ENCODE measurements around the gene MYB. TPM values are rescaled to one million over a fixed set of nuclear protein-coding genes. Genes with fewer than 3 reads are reported as not detected.

MYB gene
- total and polyA plus RNA-seq, 8 donors, result 0.07 to 0.37 (median 0.17) TPM; not detected in 3

DNA sequence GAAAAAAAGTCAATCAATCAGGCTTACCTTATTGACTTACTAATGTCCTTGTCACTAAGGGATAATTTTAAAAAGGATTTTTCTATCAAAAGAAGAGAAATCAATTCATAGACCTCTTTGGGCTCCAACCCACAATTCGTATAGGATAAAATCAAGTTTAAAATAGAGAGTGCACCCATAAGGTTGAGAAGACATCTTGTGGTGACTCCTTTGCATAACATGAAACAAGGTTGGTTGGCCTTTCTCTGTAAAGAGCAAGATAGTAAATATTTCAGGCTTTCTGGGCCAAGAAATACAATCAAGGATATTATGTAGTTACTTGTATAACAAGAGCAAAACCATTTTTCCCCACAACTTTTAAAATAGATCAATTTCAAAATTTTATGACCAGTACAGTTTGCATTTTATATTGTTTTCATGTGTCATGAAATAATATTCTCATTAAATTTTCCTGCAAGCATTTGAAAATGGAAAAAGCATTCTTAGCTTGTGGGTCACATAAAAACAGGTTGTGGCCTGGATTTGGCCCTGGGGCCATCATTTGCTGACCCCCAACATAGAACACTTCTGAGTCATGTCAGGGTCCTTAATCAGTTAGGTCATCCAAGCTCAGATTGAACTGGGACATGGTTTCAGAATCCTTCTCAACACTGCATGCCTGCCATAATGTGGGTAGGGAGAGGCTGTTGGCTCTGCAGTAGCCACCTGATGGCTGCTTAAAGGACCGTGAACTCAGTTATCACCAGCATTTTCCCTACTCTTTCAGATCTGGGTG, 76.7 kb downstream of the MYB start:
- TF ChIP-seq, protein P1, sequence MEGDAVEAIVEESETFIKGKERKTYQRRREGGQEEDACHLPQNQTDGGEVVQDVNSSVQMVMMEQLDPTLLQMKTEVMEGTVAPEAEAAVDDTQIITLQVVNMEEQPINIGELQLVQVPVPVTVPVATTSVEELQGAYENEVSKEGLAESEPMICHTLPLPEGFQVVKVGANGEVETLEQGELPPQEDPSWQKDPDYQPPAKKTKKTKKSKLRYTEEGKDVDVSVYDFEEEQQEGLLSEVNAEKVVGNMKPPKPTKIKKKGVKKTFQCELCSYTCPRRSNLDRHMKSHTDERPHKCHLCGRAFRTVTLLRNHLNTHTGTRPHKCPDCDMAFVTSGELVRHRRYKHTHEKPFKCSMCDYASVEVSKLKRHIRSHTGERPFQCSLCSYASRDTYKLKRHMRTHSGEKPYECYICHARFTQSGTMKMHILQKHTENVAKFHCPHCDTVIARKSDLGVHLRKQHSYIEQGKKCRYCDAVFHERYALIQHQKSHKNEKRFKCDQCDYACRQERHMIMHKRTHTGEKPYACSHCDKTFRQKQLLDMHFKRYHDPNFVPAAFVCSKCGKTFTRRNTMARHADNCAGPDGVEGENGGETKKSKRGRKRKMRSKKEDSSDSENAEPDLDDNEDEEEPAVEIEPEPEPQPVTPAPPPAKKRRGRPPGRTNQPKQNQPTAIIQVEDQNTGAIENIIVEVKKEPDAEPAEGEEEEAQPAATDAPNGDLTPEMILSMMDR (IDR thresholded peaks at IDR 0.05), result no peak
- no peak for DNase-seq
- Histone ChIP-seq H3K4me3 (no peak overlapping the region), H3K27ac (no peak overlapping the region), H3K4me1 (no peaks in the 10 kb centered on the region), H3K36me3 (no peaks in the 10 kb centered on the region), H3K9me3 (no peaks in the 10 kb centered on the region), H3K27me3 (no peaks in the 10 kb centered on the region)
- 74 to 80% methylated on average over 2 of the region's 2 CpGs for WGBS, 2 donors
- no peak for FAIRE-seq
- ATAC-seq, result no peak
- intact Hi-C loops (cut with DNase I), result no loop called here

DNA sequence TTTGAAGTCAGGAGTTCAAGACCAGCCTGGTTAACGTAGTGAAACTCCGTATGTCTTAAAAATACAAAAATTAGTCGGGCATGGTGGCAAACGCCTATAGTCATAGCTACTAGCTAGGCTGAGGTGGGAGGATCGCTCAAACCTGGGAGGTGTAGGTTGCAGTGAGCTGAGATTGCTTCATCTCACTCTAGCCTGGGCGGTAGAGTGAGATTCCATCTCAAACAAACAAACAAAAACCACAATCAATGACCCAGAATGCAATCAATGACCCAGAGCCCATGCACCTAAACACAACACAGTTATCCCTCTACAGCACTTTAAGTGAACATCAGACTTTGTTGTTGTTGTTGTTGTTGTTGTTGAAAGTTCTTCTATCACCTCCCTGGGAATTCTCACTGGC, 77.9 kb downstream of the MYB start:
- H3K27me3 ChIP-seq, result no peaks in the 10 kb centered on the region
- FAIRE-seq (no peak), ATAC-seq (no peak), DNase-seq (no peak)
- intact Hi-C loops (cut with DNase I), result no loop called here
- no peaks in the 10 kb centered on the region for H3K9me3 ChIP-seq
- no peak overlapping the region for H3K4me3 ChIP-seq
- TF ChIP-seq, protein P1 (IDR thresholded peaks at IDR 0.05), result no peak
- H3K4me1 ChIP-seq, result no peaks in the 10 kb centered on the region
- H3K27ac ChIP-seq, result no peak overlapping the region
- WGBS, 2 donors, result 74% methylated on average over 6 of the region's 6 CpGs
- no peaks in the 10 kb centered on the region for H3K36me3 ChIP-seq

DNA sequence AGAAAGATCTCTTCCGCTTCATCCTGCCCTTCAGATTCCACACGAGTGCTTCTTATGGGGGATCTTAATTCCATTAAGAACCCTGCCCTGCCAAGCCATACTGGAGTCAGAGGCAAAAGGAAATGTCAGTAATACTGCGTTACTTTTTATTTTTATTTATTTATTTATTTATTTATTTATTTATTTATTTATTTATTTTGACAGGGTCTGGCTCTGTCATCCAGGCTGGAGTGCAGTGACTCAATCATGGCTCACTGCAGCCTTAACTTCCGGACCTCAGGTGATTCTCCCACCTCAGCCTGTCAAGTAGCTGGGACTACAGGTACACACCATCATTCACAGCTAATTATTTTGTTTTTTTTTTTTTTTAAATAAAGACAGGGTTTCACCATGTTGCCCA, 79.5 kb downstream of the MYB start:
- FAIRE-seq, result no peak

DNA sequence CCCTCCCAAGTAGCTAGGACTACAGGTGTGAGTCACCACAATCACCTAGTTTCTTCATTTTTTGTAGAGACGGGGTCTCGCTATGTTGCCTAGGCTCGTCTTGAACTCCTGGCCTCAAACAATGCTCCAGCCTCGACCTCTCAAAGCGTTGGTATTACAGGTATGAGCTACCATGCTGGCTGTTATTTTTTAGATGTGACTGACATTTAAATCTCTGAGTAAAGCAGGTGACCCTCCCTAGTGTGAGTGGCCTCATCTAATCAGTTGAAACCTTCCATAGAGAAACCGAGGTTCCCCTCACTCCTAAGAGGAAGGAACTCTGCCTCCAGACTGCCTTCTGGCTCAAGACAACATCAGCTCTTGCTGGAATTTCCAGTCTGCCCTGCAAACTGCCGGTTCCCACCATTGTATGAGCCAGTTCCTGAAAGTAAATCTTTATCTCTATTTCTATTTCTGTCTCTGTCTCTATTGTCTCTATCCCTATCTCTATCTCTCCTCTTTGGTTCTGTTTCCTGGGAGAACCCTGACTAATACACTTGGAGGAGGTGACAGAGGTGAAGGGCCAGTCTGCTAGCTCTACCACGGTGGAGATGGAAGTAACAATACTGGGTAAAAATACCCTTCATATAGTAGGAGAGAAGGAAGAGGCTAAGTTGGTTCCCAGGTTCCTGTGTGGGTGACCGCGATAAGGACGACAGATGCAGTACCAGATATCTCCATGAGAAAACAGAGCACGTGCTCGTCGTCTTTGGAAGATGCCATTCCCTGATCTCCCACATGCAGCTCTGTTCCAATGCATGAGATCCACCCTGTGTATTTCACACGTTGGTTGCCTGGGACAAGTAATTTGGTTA, 81.0 kb downstream of the MYB start:
- ATAC-seq (no peak), FAIRE-seq (no peak), DNase-seq (no peak)
- TF ChIP-seq, protein P1 (IDR thresholded peaks at IDR 0.05), result no peak
- no peak overlapping the region for H3K4me3 ChIP-seq
- H3K27ac ChIP-seq, result no peak overlapping the region
- WGBS, 2 donors, result 80 to 85% methylated on average over 15 of the region's 15 CpGs
- H3K27me3 ChIP-seq, result no peaks in the 10 kb centered on the region
- no peaks in the 10 kb centered on the region for H3K36me3 ChIP-seq
- no peaks in the 10 kb centered on the region for H3K4me1 ChIP-seq
- H3K9me3 ChIP-seq, result no peaks in the 10 kb centered on the region
- intact Hi-C loops (cut with DNase I), result no loop called here

More for the DNA sequence above, 79.5 kb downstream of the MYB start:
- ATAC-seq (no peak), DNase-seq (no peak)
- no peak overlapping the region for H3K27ac ChIP-seq
- no peaks in the 10 kb centered on the region for H3K36me3 ChIP-seq
- no peak overlapping the region for H3K4me3 ChIP-seq
- WGBS, 2 donors, result 89 to 92% methylated on average over 4 of the region's 4 CpGs
- no peaks in the 10 kb centered on the region for H3K27me3 ChIP-seq
- TF ChIP-seq, protein P1 (IDR thresholded peaks at IDR 0.05), result no peak
- no peaks in the 10 kb centered on the region for H3K4me1 ChIP-seq
- no peaks in the 10 kb centered on the region for H3K9me3 ChIP-seq
- intact Hi-C loops (cut with DNase I), result no loop called here

Data from pancreas (tissue), 10 donors.